Measurements from ENCODE around the gene NPHS1.
"Not testable (repeated sequence)": the region's sequence is repeated elsewhere in the genome, so short reads cannot be mapped to it uniquely, and the experiment has no call there.

Gene NPHS1

GRCh38 chr19:35813043-35813890 is 39.0 kb downstream of the NPHS1 start:
- no peak for DNase-seq (ENCODE audit: low read depth)

DNA sequence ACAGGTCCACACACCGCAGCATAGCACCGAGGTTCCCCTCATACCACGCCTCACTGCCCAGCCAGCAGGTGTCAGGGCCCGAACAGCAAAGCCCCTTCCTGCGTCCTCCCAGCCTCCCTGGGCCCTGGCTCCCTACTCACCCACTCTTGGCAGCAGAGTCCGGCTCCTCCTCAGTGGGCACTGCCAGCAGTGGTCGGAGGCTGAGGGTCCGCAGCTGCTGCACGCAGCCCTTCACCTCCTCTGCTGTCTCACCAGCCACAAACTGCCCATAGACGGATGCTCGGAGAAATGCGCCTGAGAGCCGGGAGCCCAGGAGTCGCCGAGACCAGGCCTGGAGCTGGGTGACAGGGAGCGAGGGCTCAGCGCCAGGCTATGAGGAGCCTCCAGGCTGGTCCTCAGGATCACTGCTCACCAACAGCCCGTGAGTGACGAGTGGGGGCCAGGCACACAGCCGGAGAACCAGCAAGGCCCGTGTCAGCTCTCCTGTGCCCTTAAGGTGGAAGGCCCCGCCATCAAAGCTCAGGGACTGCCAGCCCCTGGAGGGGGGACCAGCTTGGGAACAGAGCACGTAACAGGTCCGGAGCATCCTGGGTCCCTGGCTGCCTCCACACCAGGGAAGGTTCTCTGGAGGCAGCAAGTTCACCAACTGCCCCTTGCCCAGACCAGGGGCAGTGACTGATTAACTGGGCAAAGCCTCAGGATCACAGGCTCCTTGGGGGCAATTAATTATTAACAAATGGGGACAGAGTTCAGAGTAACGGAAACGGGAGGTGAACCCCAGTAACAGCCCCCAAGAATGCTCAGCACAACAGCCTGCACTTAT is 39.9 kb downstream of the NPHS1 start, which contains the start of gene PRODH2:
PRODH2 (minus strand) TSS at position 626 of the 823 bp plus-strand sequence; CDS start at position 586, 40 bp downstream.
- DNase-seq (ENCODE audit: low read depth) = no peak

GRCh38 chr19:35811317-35812219 is 40.7 kb downstream of the NPHS1 start:
- no peak for DNase-seq (ENCODE audit: low read depth)

DNA sequence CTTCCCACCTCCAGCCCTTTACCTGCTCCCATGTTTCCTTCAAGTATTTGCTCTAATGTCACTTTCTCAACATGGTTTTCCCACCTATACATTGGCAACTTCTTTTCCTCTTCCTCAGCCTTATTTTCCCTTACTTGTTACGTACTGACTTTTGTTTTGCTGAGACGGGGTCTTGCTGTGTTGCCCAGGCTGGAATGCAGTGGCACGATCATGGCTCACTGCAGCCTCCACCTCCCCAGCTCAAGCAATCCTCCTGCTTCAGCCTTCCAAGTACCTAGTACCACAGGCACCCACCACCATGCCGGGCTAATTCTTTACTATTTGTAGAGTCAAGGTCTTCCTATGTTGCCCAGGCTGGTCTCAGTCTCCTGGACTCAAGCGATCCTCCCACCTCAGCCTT is 44.7 kb downstream of the NPHS1 start:
- no peak for DNase-seq (ENCODE audit: low read depth)

DNA sequence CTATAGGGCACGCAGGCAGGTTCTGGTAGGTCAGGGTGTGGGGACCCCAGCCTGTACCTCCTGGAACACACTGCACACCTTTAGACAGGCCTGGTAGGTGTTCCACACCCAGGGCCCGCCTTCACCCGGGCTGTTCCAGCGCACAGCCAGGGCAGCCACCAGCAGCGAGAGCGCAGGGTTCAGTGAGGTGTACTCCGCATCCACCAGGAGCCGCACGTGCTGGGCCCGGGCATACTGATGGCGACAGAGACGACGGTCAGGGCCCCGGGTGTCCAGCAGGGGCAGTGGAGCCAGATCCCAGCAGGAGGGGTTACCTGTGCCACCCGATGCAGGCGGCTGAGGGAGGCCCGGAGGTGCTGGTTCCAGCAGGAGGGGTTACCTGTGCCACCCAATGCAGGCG is 45.7 kb downstream of the NPHS1 start:
- no peak for DNase-seq (ENCODE audit: low read depth)

DNA sequence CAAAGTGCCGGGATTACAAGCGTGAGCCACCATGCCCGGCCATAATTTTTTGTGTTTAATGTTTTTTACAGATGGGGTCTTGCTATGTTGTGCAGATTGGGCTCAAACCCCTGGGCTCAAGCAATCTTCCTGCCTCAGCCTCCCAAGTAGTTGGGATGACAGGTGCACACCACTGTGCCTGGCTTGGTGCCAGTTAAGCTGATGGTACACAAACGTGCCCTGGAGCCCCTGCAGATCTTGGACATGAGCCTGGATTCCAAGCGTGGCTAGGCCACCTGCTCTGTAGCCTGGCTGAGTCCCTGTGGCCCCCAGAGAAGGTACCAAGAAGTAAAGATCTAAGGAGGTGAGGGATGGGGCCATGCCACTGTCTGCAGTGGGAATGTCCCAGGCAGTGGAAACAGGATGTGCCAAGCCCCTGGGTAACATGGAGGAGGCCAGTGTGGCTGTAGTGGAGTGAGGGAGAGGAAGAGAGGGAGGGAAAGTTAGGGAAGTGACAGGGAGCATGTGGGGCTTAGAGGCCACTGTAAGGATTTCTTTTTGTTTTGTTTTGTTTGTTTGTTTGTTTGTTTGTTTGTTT is 46.7 kb downstream of the NPHS1 start:
- no peak for DNase-seq (ENCODE audit: low read depth)

- no peak for DNase-seq (ENCODE audit: low read depth)
Observed at GRCh38 chr19:35801828-35802227, 50.5 kb downstream of the NPHS1 start.

- DNase-seq (ENCODE audit: low read depth) = no peak
Observed at GRCh38 chr19:35797663-35798062, 54.6 kb downstream of the NPHS1 start.

GRCh38 chr19:35796645-35797542 is 55.4 kb downstream of the NPHS1 start:
- no peak for DNase-seq (ENCODE audit: low read depth)

- not testable (repeated sequence) for DNase-seq (ENCODE audit: low read depth)
Observed at GRCh38 chr19:35795564-35795963, 56.7 kb downstream of the NPHS1 start.

GRCh38 chr19:35793381-35794165 is 58.7 kb downstream of the NPHS1 start:
- DNase-seq (ENCODE audit: low read depth) = no peak

- DNase-seq (ENCODE audit: low read depth) = no peak
Observed at GRCh38 chr19:35792888-35793287, 59.4 kb downstream of the NPHS1 start.

DNA sequence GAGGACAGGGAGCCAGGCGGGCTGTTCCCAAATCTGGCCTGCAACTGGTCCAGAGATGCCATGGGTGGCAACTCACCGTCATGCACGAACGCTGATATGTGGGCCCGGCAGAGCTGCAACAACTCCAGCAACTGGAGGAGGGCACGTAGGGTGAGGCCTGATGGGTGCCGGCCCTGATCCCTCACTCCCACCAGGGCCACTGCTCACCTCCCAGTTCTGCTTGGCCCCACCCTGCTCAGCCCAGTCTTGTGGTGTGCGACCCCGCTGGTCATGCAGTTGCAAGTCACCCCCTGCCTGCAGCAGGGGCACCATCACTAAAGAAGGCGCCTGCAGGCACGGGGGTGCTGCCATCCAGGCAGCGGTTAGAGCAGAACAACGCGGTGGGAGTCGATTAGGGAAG is 60.0 kb downstream of the NPHS1 start:
- no peak for DNase-seq (ENCODE audit: low read depth)

GRCh38 chr19:35791814-35792279 is 60.5 kb downstream of the NPHS1 start:
- DNase-seq (ENCODE audit: low read depth) = no peak

DNA sequence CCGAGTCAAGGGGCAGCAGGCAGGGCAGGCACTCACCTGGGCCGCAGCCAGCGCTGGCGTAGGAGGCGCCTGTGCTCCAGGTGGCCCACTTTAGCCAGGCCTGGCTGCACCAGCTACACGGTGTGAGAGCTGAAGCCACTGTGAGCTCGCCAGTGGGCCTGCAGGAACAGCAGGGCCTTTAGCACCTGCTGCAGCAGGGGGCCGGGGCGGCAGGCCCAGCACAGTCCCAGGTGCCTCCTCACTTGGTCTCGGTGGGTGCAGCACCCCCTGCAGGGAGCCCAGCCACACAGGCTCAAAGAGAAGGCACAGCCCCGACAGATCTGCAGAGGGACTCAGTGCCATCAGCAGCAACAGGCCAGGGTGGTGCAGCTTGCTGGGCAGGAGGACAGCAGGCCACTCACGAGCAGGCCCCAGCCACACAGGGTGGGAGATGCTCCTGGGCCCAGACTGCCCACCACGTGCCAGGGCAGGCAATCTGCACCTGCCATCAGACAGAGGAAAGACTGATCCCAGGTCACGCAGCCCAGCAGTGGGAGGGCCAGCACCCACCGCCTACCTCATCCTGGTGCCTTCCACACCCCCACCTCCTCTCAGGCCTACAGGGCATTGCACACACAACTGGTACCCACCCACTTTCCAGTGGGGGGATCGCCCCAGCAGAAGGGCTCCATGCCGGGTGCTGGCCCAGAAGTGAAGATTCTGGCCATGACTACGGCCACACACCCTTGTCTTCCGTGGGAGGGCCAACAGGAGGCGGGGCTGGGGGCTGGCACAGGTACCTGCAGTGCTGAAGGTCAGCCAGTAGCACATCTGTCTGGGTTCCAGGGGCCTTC is 61.1 kb downstream of the NPHS1 start:
- DNase-seq (ENCODE audit: low read depth) = no peak

DNA sequence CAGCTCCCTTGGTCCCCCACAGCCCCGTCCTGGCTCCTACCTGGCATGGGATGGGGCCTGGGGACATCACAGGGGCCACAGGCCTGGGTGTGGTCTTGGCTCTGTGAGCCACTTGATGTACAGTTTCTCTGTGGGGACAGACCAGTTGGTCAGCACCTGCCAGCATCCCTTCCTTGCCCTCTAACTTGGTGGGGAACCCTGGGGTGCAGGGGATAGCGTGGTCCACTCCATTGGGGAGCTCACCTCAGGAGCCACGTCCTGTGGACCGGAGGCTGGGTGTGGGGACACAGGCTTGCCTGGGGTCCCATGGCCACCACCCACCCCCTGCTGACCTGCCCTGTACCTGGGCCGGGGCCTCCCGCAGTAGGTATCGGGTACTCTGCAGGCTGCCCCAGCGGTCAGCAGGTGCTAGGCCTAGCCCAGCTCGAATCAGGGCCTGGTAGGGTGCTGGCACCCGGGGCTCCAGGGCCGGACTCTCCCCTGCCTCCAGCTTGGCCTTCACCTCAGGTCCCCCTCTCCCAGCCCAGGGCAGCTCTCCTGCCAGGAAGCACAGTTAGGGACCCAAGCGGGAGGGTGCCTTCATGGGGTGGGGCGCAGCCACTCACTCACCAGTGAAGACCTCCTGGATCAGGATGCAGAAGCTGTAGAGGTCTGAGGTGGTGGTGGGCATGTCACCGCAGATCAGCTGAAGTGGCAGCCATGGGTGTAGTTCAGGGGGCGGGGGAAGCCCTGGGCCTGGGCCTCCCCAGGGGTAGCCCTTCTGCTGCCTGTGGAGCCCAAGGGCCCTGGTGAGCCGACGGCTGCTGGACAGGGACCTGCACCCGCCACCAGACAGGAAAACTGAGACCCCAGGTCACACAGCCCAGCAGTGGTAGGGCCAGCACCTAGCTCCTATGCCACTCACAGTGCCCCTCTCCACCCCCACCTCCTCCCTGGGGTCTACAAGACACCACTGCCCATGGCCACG is 62.0 kb downstream of the NPHS1 start:
- DNase-seq (ENCODE audit: low read depth) = no peak

DNA sequence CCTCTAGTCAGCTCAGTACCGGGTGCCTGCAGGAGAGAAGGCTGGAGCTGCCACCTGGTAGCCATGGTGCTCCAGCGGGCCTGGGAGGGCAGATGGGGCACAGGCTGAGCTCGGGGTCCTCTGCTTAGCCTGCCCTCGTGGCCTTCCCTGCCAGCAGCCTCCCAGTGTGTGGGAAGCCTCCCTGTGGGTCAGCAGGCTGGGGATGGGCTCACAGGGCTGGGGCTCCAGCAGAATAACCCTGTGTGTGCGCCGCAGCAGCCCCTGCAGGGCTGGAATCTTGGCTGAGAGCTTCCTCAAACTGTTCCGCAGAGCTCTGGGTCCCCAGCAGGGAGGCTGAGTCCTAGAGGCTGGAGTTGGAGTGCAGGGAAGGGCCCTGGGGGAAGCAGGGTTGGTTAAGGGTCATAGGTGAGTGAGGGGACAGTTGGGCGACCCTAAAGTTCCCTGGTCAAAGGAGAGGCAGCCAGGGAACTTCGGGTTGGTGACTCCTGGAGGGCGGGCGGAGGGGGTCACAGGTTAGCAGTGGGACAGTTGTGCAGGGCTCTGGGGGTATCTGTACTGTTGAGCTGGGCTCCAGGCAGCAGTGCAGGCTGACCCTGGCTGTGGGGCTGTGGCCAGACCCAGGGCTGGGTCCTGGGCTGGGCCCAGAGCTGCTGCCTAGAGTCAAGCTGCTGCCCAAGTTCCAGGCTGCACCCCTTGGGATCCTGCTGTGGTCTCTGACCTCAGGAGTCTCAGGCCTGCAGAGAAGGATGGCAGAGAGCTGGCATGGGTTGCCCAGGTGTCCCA is 62.9 kb downstream of the NPHS1 start:
- no peak for DNase-seq (ENCODE audit: low read depth)

All from activated T-cell treated with anti-CD3 and anti-CD28 coated beads for 24 hours (primary cell).